HepG2 (cell line): ENCODE results near the gene NRN1. TPM values are rescaled to one million over a fixed set of nuclear protein-coding genes. Genes with fewer than 3 reads are reported as not detected.

Experiments used
- ATAC-seq: fragments of 200-7000 bp; cut with Tn5 transposase; 3 replicates; pipeline ENCODE4 v1.9.1; 2020; ENCODE audit warnings: mild to moderate bottlenecking, moderate library complexity
- BruUV-seq: library from RNA; stranded (reverse); fragments of 400-500 nt; replicated peaks from 2 replicates; lab custom pipeline; 2021; lab: Mats Ljungman, UMichigan
- CTCF ChIA-PET: fragments of 300-600 bp; formaldehyde crosslinking; extraction: SDS; loops from one replicate; lab custom pipeline; 2021; ENCODE audit warnings: low total read pairs, inconsistent platforms, low intra/inter-chr PET ratio; lab: Yijun Ruan, JAX
- POLR2A ChIA-PET: fragments of 350-600 bp; sonication (Branson Sonifier 250); formaldehyde crosslinking; loops from one replicate; lab custom pipeline; 2020; ENCODE audit warnings: antibody characterized with exemption, inconsistent platforms; lab: Yijun Ruan, JAX
- DNase-seq: peaks from one replicate; pipeline ENCODE4 v3.0.0-alpha.2; 2015; ENCODE audit warnings: low spot score
- FAIRE-seq: peaks from 3 replicates; lab custom pipeline; 2011; peaks lifted over from hg19 to GRCh38; lab: Jason Lieb, UNC
- H2AFZ ChIP-seq: one replicate; pipeline ENCODE4 v1.6.1; 2011; ENCODE audit warnings: low read length, inconsistent platforms
- H3K27ac ChIP-seq: fragments of 300-600 bp; 3 replicates; pipeline ENCODE4 v1.8.0; 2011; ENCODE audit warnings: mixed run types, mild to moderate bottlenecking, mixed read lengths, low read length, inconsistent platforms; ENCODE audit not compliant: insufficient read depth; ENCODE audit errors: extremely low read length
- H3K27me3 ChIP-seq, 2 experiments: fragments of 200-600 bp in 1 of 2; 2 replicates in 1 of 2; 3 replicates in 1 of 2; pipeline versions ENCODE4 v1.6.0 to v1.8.0; 2011; ENCODE audit warnings: low read length in 2 of 2, mild to moderate bottlenecking in 2 of 2, moderate library complexity in 2 of 2, inconsistent platforms in 1 of 2; ENCODE audit not compliant: insufficient read depth in 2 of 2, control insufficient read depth in 1 of 2
- H3K36me3 ChIP-seq, 2 experiments: fragments of 200-600 bp in 1 of 2; replicated peaks in 1 of 2; 2 replicates in 1 of 2; 3 replicates in 1 of 2; pipeline versions ENCODE4 v1.5.1 to v1.8.0; 2011; ENCODE audit warnings: low read length in 2 of 2, inconsistent platforms in 1 of 2; ENCODE audit not compliant: insufficient read depth in 2 of 2, control insufficient read depth in 1 of 2
- H3K4me1 ChIP-seq: 2 replicates; pipeline ENCODE4 v1.5.1; 2012; ENCODE audit warnings: low read length, inconsistent platforms; ENCODE audit not compliant: insufficient read depth
- H3K4me2 ChIP-seq: 2 replicates; pipeline ENCODE4 v1.6.0; 2011; ENCODE audit warnings: low read depth, low read length, inconsistent platforms
- H3K4me3 ChIP-seq, 3 experiments: fragments of 200-600 bp in 1 of 3; sonication (generic), shearing (Covaris generic) in 1 of 3; replicated peaks in 1 of 3; 2 replicates each; pipeline ENCODE4 v1.5.1; 2011 to 2016; ENCODE audit warnings: low read length in 3 of 3, inconsistent platforms in 2 of 3, low read depth in 2 of 3, mild to moderate bottlenecking in 2 of 3, control low read depth in 1 of 3, mixed read lengths in 1 of 3; ENCODE audit not compliant: insufficient read depth in 1 of 3
- H3K79me2 ChIP-seq: one replicate; pipeline ENCODE4 v1.6.1; 2011; ENCODE audit warnings: low read length, inconsistent platforms; ENCODE audit not compliant: insufficient read depth
- H3K9ac ChIP-seq: 2 replicates; pipeline ENCODE4 v1.6.0; 2011; ENCODE audit warnings: mild to moderate bottlenecking, low read depth, low read length, inconsistent platforms; ENCODE audit not compliant: insufficient read depth
- H3K9me3 ChIP-seq: 2 replicates; pipeline ENCODE4 v1.5.1; 2012; ENCODE audit warnings: mild to moderate bottlenecking, low read length
- H4K20me1 ChIP-seq: 2 replicates; pipeline ENCODE4 v1.6.0; 2011; ENCODE audit warnings: inconsistent platforms, mild to moderate bottlenecking, low read length, moderate library complexity; ENCODE audit not compliant: insufficient read depth
- ETS1 ChIP-seq: sonication (generic); formaldehyde crosslinking; IDR thresholded peaks from 2 replicates; pipeline ENCODE4 v1.4.0; 2020; ENCODE audit warnings: missing genetic modification reagents
- FOXJ3 ChIP-seq: sonication (generic); formaldehyde crosslinking; IDR thresholded peaks from 2 replicates; pipeline ENCODE4 v1.4.0; 2020; ENCODE audit warnings: missing genetic modification reagents, mild to moderate bottlenecking, borderline replicate concordance
- GPBP1L1 ChIP-seq: sonication (generic); formaldehyde crosslinking; IDR thresholded peaks from 2 replicates; pipeline ENCODE4 v1.5.0; 2020; ENCODE audit warnings: mild to moderate bottlenecking, missing genetic modification reagents
- HBP1 ChIP-seq: IDR thresholded peaks from 2 replicates; pipeline ENCODE4 v1.6.1; 2016; ENCODE audit warnings: low read depth, control low read depth
- HOXA3 ChIP-seq: sonication (generic); formaldehyde crosslinking; IDR thresholded peaks from 2 replicates; pipeline ENCODE4 v1.5.0; 2020; ENCODE audit warnings: missing genetic modification reagents
- MAFF ChIP-seq: IDR thresholded peaks from 2 replicates; pipeline ENCODE4 v1.6.1; 2011; ENCODE audit warnings: low read depth, low read length, improper control_type of control experiment
- SIN3A ChIP-seq: IDR thresholded peaks from 2 replicates; pipeline ENCODE4 v1.6.1; 2011; ENCODE audit warnings: low read depth, mild to moderate bottlenecking, control low read depth, low read length, borderline replicate concordance
- ZBTB49 ChIP-seq: sonication (generic); formaldehyde crosslinking; IDR thresholded peaks from 2 replicates; pipeline ENCODE4 v1.4.0; 2020; ENCODE audit warnings: missing genetic modification reagents, borderline replicate concordance
- ZNF143 ChIP-seq: sonication (generic); formaldehyde crosslinking; IDR thresholded peaks from 2 replicates; pipeline ENCODE4 v1.4.0; 2020; ENCODE audit warnings: missing genetic modification reagents
- ZNF333 ChIP-seq: sonication (generic); formaldehyde crosslinking; IDR thresholded peaks from 2 replicates; pipeline ENCODE4 v1.4.0; 2020; ENCODE audit warnings: mild to moderate bottlenecking, missing genetic modification reagents, borderline replicate concordance
- ZNF580 ChIP-seq: IDR thresholded peaks from 2 replicates; pipeline ENCODE4 v1.6.1; 2016; ENCODE audit warnings: low read depth, borderline replicate concordance
- ZNF704 ChIP-seq: sonication (generic); formaldehyde crosslinking; IDR thresholded peaks from 2 replicates; pipeline ENCODE4 v1.8.1; 2023; ENCODE audit warnings: mild to moderate bottlenecking, inconsistent platforms, moderate library complexity, missing genetic modification reagents, borderline replicate concordance
- WGBS: methylation state at CpG from one replicate; pipeline ENCODE4 v1.1.6; 2017; ENCODE audit warnings: low lambda C conversion rate; 5-methylcytosine and 5-hydroxymethylcytosine counted together
- in situ Hi-C: cut with HindIII; loops from 2 replicates; pipeline ENCODE4 v1.10.0; 2017; ENCODE audit warnings: low pct_unique_long_range_greater_than_20kb; ENCODE audit not compliant: extremely low pct_ligation_motif_present
- intact Hi-C: fragments of 100-400 bp; cut with micrococcal nuclease; formaldehyde crosslinking; loops from one replicate; pipeline ENCODE4 v1.10.0; 2022; ENCODE audit not compliant: unreplicated experiment
- polyA plus RNA-seq, 8 experiments: library from polyadenylated mRNA; depleted of rRNA in 3 of 8; stranded (reverse) in 7 of 8; unstranded in 1 of 8; fragments of >200 nt; fragmentation: Illumina TruSeq in 4 of 8; extraction: Trizol in 4 of 8; gene quantifications; 2 replicates each; pipeline versions ENCODE4 v1.2.1 to v1.2.3, GENCODE V29; 2011 to 2016; ENCODE audit warnings: low read depth in 4 of 8, missing spikeins in 1 of 8, mixed read lengths in 1 of 8; ENCODE audit not compliant: insufficient read depth in 1 of 8
- total RNA-seq, 5 experiments: library from RNA; depleted of rRNA; stranded (reverse); fragments of >200 nt; fragmentation: Illumina TruSeq; extraction: Trizol; gene quantifications; 2 replicates each; pipeline ENCODE4 v1.2.3, GENCODE V29; 2016; ENCODE audit warnings: low read depth in 1 of 5

NRN1 gene
- total and polyA plus RNA-seq, 2 of the 13 experiments (the other 11 are each of a cell fraction or from before 2014, with no cell fraction given): 0.11 TPM; not detected in 1

- TF ChIP-seq ZNF143 (CRISPR knock-in tag) (no peak), GPBP1L1 (no peak), ETS1 (no peak), HBP1 (no peak), ZNF333 (CRISPR knock-in tag) (no peak)
These were observed 25.3 kb downstream of the NRN1 start (continued) for GRCh38 chr6:5981126-5982026.

GRCh38 chr6:5979650-5980420 is 26.9 kb downstream of the NRN1 start:
- H3K4me2 ChIP-seq: no peak overlapping the region
- H3K27me3 ChIP-seq: peaks cover 2 to 8% of the 10 kb centered on the region in 2 experiments; a peak in 2 of 5 replicates
- H3K9ac ChIP-seq: no peak overlapping the region
- in situ Hi-C loops (no loop called here), intact Hi-C loops (no loop called here)
- FAIRE-seq (no peak), ATAC-seq (no peak), DNase-seq (no peak)
- no peak overlapping the region for H3K27ac ChIP-seq
- no peak overlapping the region for H3K4me3 ChIP-seq
- H4K20me1 ChIP-seq: no peaks in the 10 kb centered on the region
- no peaks in the 10 kb centered on the region for H3K4me1 ChIP-seq
- no peaks in the 10 kb centered on the region for H3K9me3 ChIP-seq
- ChIA-PET CTCF (no interaction called here), POLR2A (no interaction called here)
- H2AFZ ChIP-seq: no peak overlapping the region
- WGBS: 32% methylated on average over 9 of the region's 9 CpGs
- no TSS peak for BruUV-seq
- no peaks in the 10 kb centered on the region for H3K79me2 ChIP-seq
- H3K36me3 ChIP-seq: no peaks in the 10 kb centered on the region
- TF ChIP-seq FOXJ3 (CRISPR knock-in tag) (no peak), MAFF (no peak), HOXA3 (no peak), ZNF704 (no peak), ZBTB49 (CRISPR knock-in tag) (no peak), SIN3A (no peak), ZNF580 (CRISPR knock-in tag) (no peak)
